OCI-LY7 (cell line): ENCODE measurements around the gene KRT76. TPM values are rescaled to one million over a fixed set of nuclear protein-coding genes. Genes with fewer than 3 reads are reported as not detected.

Experiments
- BruUV-seq: library from RNA; stranded (reverse); fragments of 400-500 nt; replicated peaks from 2 replicates; lab custom pipeline; 2021; lab: Mats Ljungman, UMichigan
- CTCF ChIA-PET: fragments of 300-600 bp; sonication (Branson Sonifier 250); formaldehyde crosslinking; loops from one replicate; lab custom pipeline; 2022; ENCODE audit warnings: antibody characterized with exemption; ENCODE audit not compliant: unreplicated experiment; lab: Charles Lee
- POLR2A ChIA-PET: fragments of 300-600 bp; sonication (Branson Sonifier 250); formaldehyde crosslinking; loops from one replicate; lab custom pipeline; 2022; ENCODE audit warnings: antibody characterized with exemption; lab: Charles Lee
- DNase-seq: peaks from one replicate; pipeline ENCODE4 v3.0.0-alpha.2; 2015; ENCODE audit warnings: low spot score
- H2AFZ ChIP-seq: fragments of 200-600 bp; sonication (generic), shearing (Covaris generic); 2 replicates; pipeline ENCODE4 v1.6.1; 2014; ENCODE audit warnings: mild to moderate bottlenecking, antibody characterized with exemption, low read length, moderate library complexity
- H3K27ac ChIP-seq: fragments of 200-600 bp; sonication (generic); 2 replicates; pipeline ENCODE4 v1.5.1; 2014; ENCODE audit warnings: mixed run types, low read depth, mild to moderate bottlenecking, moderate library complexity, low read length, inconsistent platforms; ENCODE audit not compliant: poor library complexity, severe bottlenecking
- H3K36me3 ChIP-seq: fragments of 200-600 bp; sonication (generic); 2 replicates; pipeline ENCODE4 v1.6.1; 2014; ENCODE audit warnings: mild to moderate bottlenecking, antibody characterized with exemption, low read length, moderate library complexity, mixed read lengths; ENCODE audit not compliant: insufficient read depth
- H3K4me1 ChIP-seq: fragments of 200-600 bp; sonication (generic); 2 replicates; pipeline ENCODE4 v1.5.1; 2014; ENCODE audit warnings: mild to moderate bottlenecking, low read length; ENCODE audit not compliant: insufficient read depth, poor library complexity, severe bottlenecking
- H3K4me2 ChIP-seq: fragments of 200-600 bp; sonication (generic); 2 replicates; pipeline ENCODE4 v1.6.1; 2014; ENCODE audit warnings: mild to moderate bottlenecking, low read length
- H3K4me3 ChIP-seq: fragments of 200-600 bp; sonication (generic); 2 replicates; pipeline ENCODE4 v1.5.1; 2014; ENCODE audit warnings: mild to moderate bottlenecking, low read depth, low read length; ENCODE audit not compliant: poor library complexity, severe bottlenecking
- H3K79me2 ChIP-seq: fragments of 200-600 bp; sonication (generic); 2 replicates; pipeline ENCODE4 v1.6.1; 2016; ENCODE audit warnings: low read depth, mild to moderate bottlenecking, low read length, moderate library complexity, mixed read lengths; ENCODE audit not compliant: insufficient read depth
- H3K9me2 ChIP-seq: fragments of 200-600 bp; sonication (generic); 2 replicates; pipeline ENCODE4 v1.6.1; 2016; ENCODE audit warnings: mild to moderate bottlenecking, low read length, mixed read lengths; ENCODE audit not compliant: insufficient read depth
- H3K9me3 ChIP-seq: fragments of 200-600 bp; sonication (generic); 2 replicates; pipeline ENCODE4 v1.6.1; 2014; ENCODE audit warnings: mild to moderate bottlenecking, mixed run types, low read length, mixed read lengths
- H4K20me1 ChIP-seq: fragments of 200-600 bp; sonication (generic); 2 replicates; pipeline ENCODE4 v1.6.1; 2014; ENCODE audit warnings: mild to moderate bottlenecking, antibody characterized with exemption, low read length, moderate library complexity, mixed read lengths; ENCODE audit not compliant: insufficient read depth
- CTCF ChIP-seq: fragments of 200-600 bp; sonication (generic); conservative IDR thresholded peaks from 2 replicates; pipeline ENCODE4 v1.5.1; 2014; ENCODE audit warnings: mild to moderate bottlenecking, antibody characterized with exemption, low read length, moderate library complexity, mixed read lengths
- EZH2phosphoT487 ChIP-seq: fragments of 200-600 bp; sonication (generic); IDR thresholded peaks from 2 replicates; pipeline ENCODE4 v1.6.1; 2018; ENCODE audit warnings: low read depth, borderline replicate concordance, mild to moderate bottlenecking, mixed run types, antibody characterized with exemption, low read length, moderate library complexity, mixed read lengths
- intact Hi-C: fragments of 100-400 bp; cut with micrococcal nuclease; formaldehyde crosslinking; loops from one replicate; pipeline ENCODE4 v1.10.0; 2022; ENCODE audit not compliant: unreplicated experiment
- total RNA-seq, 2 experiments: library from RNA; depleted of rRNA in 1 of 2; stranded (reverse); fragments of >200 nt in 1 of 2; shearing (Covaris generic) in 1 of 2; gene quantifications; 2 replicates each; pipeline ENCODE4 v1.2.3, GENCODE V29; 2014 to 2022

Gene KRT76
- total RNA-seq, 2 experiments from 2014 or later: not detected

- ChIA-PET CTCF (no interaction called here), POLR2A (interaction anchor here (0.6 kb wide), 1 partner anchor 18 kb away, joined by 3 read pairs; no protein-coding TSS in a partner anchor)
- no peaks in the 10 kb centered on the region for H3K9me3 ChIP-seq
- no TSS peak for BruUV-seq
- no peaks in the 10 kb centered on the region for H3K9me2 ChIP-seq
- H3K4me3 ChIP-seq: no peak overlapping the region
- intact Hi-C loops: no loop called here
- H2AFZ ChIP-seq: no peak overlapping the region
- TF ChIP-seq EZH2phosphoT487 (no peak), CTCF (no peak)
- no peaks in the 10 kb centered on the region for H3K4me1 ChIP-seq
- H4K20me1 ChIP-seq: no peaks in the 10 kb centered on the region
- no peaks in the 10 kb centered on the region for H3K36me3 ChIP-seq
- H3K79me2 ChIP-seq: no peaks in the 10 kb centered on the region
- H3K27ac ChIP-seq: no peak overlapping the region
- H3K4me2 ChIP-seq: no peak overlapping the region
- DNase-seq: no peak
Observed at GRCh38 chr12:52727037-52727436, 50.1 kb downstream of the KRT76 start.

GRCh38 chr12:52726451-52726850, 50.7 kb downstream of the KRT76 start:
- no peak overlapping the region for H3K27ac ChIP-seq
- DNase-seq: no peak
- POLR2A ChIA-PET: no interaction called here
- no peaks in the 10 kb centered on the region for H4K20me1 ChIP-seq
- CTCF ChIA-PET: no interaction called here
- TF ChIP-seq EZH2phosphoT487: no peak
- no peak for TF ChIP-seq CTCF
- H2AFZ ChIP-seq: no peak overlapping the region
- no peaks in the 10 kb centered on the region for H3K9me2 ChIP-seq
- no peak overlapping the region for H3K4me3 ChIP-seq
- H3K9me3 ChIP-seq: no peaks in the 10 kb centered on the region
- H3K4me2 ChIP-seq: no peak overlapping the region
- H3K79me2 ChIP-seq: no peaks in the 10 kb centered on the region
- intact Hi-C loops: no loop called here
- H3K36me3 ChIP-seq: no peaks in the 10 kb centered on the region
- no peaks in the 10 kb centered on the region for H3K4me1 ChIP-seq
- BruUV-seq: no TSS peak

GRCh38 chr12:52724384-52724783, 52.8 kb downstream of the KRT76 start:
- Histone ChIP-seq H3K79me2 (no peaks in the 10 kb centered on the region), H2AFZ (no peak overlapping the region), H4K20me1 (no peaks in the 10 kb centered on the region), H3K9me3 (no peaks in the 10 kb centered on the region), H3K36me3 (no peaks in the 10 kb centered on the region), H3K9me2 (no peaks in the 10 kb centered on the region), H3K4me2 (no peak overlapping the region), H3K4me1 (no peaks in the 10 kb centered on the region), H3K27ac (no peak overlapping the region), H3K4me3 (no peak overlapping the region)
- no peak for TF ChIP-seq EZH2phosphoT487
- TF ChIP-seq CTCF: no peak
- ChIA-PET POLR2A (interaction anchor here (0.6 kb wide), 1 partner anchor 32 kb away, joined by 3 read pairs; no protein-coding TSS in a partner anchor), CTCF (no interaction called here)
- no peak for DNase-seq
- BruUV-seq: no TSS peak
- intact Hi-C loops: no loop called here
